Smooth muscle cell (in vitro differentiated cells): ENCODE results near the gene C1orf94. TPM values are rescaled to one million over a fixed set of nuclear protein-coding genes. Genes with fewer than 3 reads are reported as not detected.

ENCODE experiments used
- DNase-seq: peaks from one replicate; lab custom pipeline; 2025; ENCODE audit not compliant: unreplicated experiment; lab: John Stamatoyannopoulos, UW
- H2AFZ ChIP-seq: fragments of 200-600 bp; sonication (generic); 2 replicates; pipeline ENCODE4 v1.6.0; 2016; ENCODE audit warnings: antibody characterized with exemption, low read depth, mild to moderate bottlenecking
- H3F3A ChIP-seq: fragments of 200-600 bp; sonication (generic); 2 replicates; pipeline ENCODE4 v1.6.0; 2017; ENCODE audit warnings: antibody characterized with exemption, low read depth
- H3K27ac ChIP-seq: fragments of 200-600 bp; sonication (generic); 2 replicates; pipeline ENCODE4 v1.5.1; 2016; ENCODE audit warnings: low read depth, mild to moderate bottlenecking
- H3K27me3 ChIP-seq: fragments of 200-600 bp; sonication (generic); 2 replicates; pipeline ENCODE4 v1.6.1; 2016; ENCODE audit warnings: low read depth, mild to moderate bottlenecking
- H3K36me3 ChIP-seq: fragments of 200-600 bp; sonication (generic); 2 replicates; pipeline ENCODE4 v1.5.1; 2016; ENCODE audit warnings: low read depth
- H3K4me1 ChIP-seq: fragments of 200-600 bp; sonication (generic); 2 replicates; pipeline ENCODE4 v1.5.1; 2016; ENCODE audit warnings: low read depth
- H3K4me2 ChIP-seq: fragments of 200-600 bp; sonication (generic); 2 replicates; pipeline ENCODE4 v1.6.0; 2016; ENCODE audit warnings: mild to moderate bottlenecking
- H3K4me3 ChIP-seq: fragments of 200-600 bp; sonication (generic); 2 replicates; pipeline ENCODE4 v1.5.1; 2016; ENCODE audit warnings: mild to moderate bottlenecking
- H3K79me2 ChIP-seq: fragments of 200-600 bp; sonication (generic); 2 replicates; pipeline ENCODE4 v1.6.0; 2016; ENCODE audit warnings: low read depth, mild to moderate bottlenecking
- H3K9ac ChIP-seq: fragments of 200-600 bp; sonication (generic); 2 replicates; pipeline ENCODE4 v1.6.0; 2016; ENCODE audit warnings: low read depth
- H3K9me3 ChIP-seq: fragments of 200-600 bp; sonication (generic); replicated peaks from 2 replicates; pipeline ENCODE4 v1.5.1; 2016; ENCODE audit warnings: low read depth
- H4K20me1 ChIP-seq: fragments of 200-600 bp; sonication (generic); 2 replicates; pipeline ENCODE4 v1.6.0; 2016; ENCODE audit warnings: low read depth
- WGBS: methylation state at CpG from one replicate; pipeline ENCODE4 v1.1.7; 2016; ENCODE audit warnings: low lambda C conversion rate; 5-methylcytosine and 5-hydroxymethylcytosine counted together
- polyA plus RNA-seq: library from polyadenylated mRNA; unstranded; fragments of >200 nt; fragmentation: Nextera tagmentation; extraction: Ambion mirVana; gene quantifications from 2 replicates; pipeline ENCODE4 v1.2.1, GENCODE V29; 2016
- total RNA-seq: library from RNA; depleted of rRNA; stranded (reverse); fragments of >200 nt; gene quantifications from 2 replicates; pipeline ENCODE4 v1.2.3, GENCODE V29; 2014
- TF ChIP-seq, protein P1 (sequence below): fragments of 200-600 bp; sonication (generic); IDR thresholded peaks from 2 replicates; pipeline ENCODE4 v1.5.1; 2017; ENCODE audit warnings: borderline replicate concordance, mild to moderate bottlenecking, antibody characterized with exemption; ENCODE audit not compliant: insufficient read depth, poor library complexity, severe bottlenecking

Gene C1orf94
- total and polyA plus RNA-seq, 2 experiments from 2014 or later, result not detected

DNA sequence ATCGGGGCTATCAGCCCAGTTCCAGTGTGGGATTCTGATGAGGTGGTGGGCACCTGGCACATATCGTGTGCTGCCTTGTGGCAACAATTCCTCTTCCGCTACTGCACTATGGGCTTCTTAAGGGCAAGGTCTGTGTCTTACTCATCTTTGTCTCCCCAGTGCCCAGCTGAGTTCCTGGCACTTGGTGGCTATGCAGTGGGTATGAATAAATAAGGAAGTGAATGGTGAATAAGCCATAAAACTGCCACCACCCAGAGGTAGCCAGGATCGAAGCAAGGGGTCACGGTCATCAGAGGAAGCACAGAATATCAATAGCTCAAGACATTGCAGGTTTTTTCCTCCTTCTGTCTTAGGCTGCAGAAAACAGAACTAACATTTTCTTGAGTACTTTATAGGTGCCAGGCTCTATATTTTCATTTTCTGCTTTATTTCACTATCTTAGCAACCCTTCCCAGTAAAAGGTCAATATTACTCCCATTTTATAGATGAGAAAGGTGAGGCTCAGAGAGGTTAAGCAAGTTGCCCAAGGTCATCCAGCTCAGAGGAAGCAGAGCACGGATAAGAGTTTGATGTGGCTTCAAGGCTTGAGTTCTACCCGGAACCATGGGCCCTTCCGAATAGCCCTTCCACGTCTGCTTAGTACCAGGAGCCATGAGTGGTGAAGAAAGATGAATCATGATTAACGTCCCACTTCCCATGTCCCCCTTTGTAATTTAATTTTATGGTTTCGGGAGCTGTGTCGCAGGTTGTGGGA, 10.2 kb downstream of the C1orf94 start:
- H3K27me3 ChIP-seq, result peaks cover 18% of the 10 kb centered on the region
- H3K4me3 ChIP-seq, result no peak overlapping the region
- H3K79me2 ChIP-seq, result no peaks in the 10 kb centered on the region
- no peak overlapping the region for H2AFZ ChIP-seq
- H3K9me3 ChIP-seq, result no peaks in the 10 kb centered on the region
- H3K36me3 ChIP-seq, result no peaks in the 10 kb centered on the region
- H3K4me2 ChIP-seq, result no peak overlapping the region
- no peak overlapping the region for H3K9ac ChIP-seq
- no peaks in the 10 kb centered on the region for H4K20me1 ChIP-seq
- TF ChIP-seq, protein P1, sequence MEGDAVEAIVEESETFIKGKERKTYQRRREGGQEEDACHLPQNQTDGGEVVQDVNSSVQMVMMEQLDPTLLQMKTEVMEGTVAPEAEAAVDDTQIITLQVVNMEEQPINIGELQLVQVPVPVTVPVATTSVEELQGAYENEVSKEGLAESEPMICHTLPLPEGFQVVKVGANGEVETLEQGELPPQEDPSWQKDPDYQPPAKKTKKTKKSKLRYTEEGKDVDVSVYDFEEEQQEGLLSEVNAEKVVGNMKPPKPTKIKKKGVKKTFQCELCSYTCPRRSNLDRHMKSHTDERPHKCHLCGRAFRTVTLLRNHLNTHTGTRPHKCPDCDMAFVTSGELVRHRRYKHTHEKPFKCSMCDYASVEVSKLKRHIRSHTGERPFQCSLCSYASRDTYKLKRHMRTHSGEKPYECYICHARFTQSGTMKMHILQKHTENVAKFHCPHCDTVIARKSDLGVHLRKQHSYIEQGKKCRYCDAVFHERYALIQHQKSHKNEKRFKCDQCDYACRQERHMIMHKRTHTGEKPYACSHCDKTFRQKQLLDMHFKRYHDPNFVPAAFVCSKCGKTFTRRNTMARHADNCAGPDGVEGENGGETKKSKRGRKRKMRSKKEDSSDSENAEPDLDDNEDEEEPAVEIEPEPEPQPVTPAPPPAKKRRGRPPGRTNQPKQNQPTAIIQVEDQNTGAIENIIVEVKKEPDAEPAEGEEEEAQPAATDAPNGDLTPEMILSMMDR, result no peak
- no peaks in the 10 kb centered on the region for H3K4me1 ChIP-seq
- no peak overlapping the region for H3K27ac ChIP-seq
- DNase-seq, result no peak
- 81% methylated on average over 12 of the region's 12 CpGs for WGBS
- no peaks in the 10 kb centered on the region for H3F3A ChIP-seq

DNA sequence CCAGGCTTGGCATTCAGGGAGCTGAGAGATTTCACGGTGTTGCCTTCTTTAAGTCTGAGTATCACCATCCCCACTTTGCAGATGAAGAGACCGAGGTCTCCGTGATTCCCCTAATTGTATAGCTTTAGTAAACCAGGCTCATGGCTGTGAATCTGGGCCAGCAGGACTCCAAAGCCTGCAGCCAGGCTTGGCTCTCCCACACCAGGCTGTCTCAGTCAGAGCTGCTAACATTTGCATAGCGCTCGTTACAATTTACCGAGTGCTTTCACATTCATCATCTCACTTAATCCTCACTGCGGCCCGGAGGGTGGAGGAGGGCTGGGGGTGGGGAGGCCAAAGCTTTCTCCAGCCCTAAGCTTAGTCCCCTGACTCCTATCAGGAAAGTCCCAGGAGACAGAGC, 11.7 kb downstream of the C1orf94 start:
- no peak for DNase-seq
- Histone ChIP-seq H3K27me3 (peaks cover 18% of the 10 kb centered on the region), H3K36me3 (no peaks in the 10 kb centered on the region), H2AFZ (no peak overlapping the region), H3K4me3 (no peak overlapping the region), H3K4me1 (no peaks in the 10 kb centered on the region), H3K9me3 (no peaks in the 10 kb centered on the region), H3F3A (no peaks in the 10 kb centered on the region), H4K20me1 (no peaks in the 10 kb centered on the region), H3K79me2 (no peaks in the 10 kb centered on the region), H3K27ac (no peak overlapping the region), H3K4me2 (no peak overlapping the region), H3K9ac (no peak overlapping the region)
- WGBS, result 5% methylated on average over 8 of the region's 8 CpGs
- TF ChIP-seq, protein P1, result no peak

DNA sequence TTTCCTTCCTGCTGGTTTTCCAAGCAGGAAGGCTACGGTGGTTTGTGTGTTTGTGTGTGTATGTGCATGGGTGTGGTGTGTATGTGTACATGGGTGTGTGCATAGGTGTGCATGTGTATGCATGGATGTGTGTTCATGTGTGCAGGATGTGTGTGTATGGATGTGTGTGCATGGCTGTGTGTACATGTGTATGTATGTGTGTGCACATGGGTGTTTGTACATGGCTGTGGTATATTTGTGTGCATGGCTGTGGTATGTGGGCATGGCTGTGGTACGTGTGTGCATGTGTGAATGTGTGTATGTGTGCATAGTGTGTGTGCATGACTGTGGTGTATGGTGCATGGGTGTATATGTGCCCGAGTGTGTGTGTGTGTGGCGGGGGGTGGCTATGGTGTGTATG, 12.3 kb downstream of the C1orf94 start:
- no peak for DNase-seq
- H3K9ac ChIP-seq, result no peak overlapping the region
- WGBS, result 69% methylated on average over 4 of the region's 4 CpGs
- H3K79me2 ChIP-seq, result no peaks in the 10 kb centered on the region
- H3K4me2 ChIP-seq, result no peak overlapping the region
- no peaks in the 10 kb centered on the region for H3K4me1 ChIP-seq
- H3K27ac ChIP-seq, result no peak overlapping the region
- no peaks in the 10 kb centered on the region for H3F3A ChIP-seq
- no peaks in the 10 kb centered on the region for H3K9me3 ChIP-seq
- H3K27me3 ChIP-seq, result peaks cover 15% of the 10 kb centered on the region
- H2AFZ ChIP-seq, result no peak overlapping the region
- H3K4me3 ChIP-seq, result no peak overlapping the region
- H4K20me1 ChIP-seq, result no peaks in the 10 kb centered on the region
- no peaks in the 10 kb centered on the region for H3K36me3 ChIP-seq
- TF ChIP-seq, protein P1, result no peak

DNA sequence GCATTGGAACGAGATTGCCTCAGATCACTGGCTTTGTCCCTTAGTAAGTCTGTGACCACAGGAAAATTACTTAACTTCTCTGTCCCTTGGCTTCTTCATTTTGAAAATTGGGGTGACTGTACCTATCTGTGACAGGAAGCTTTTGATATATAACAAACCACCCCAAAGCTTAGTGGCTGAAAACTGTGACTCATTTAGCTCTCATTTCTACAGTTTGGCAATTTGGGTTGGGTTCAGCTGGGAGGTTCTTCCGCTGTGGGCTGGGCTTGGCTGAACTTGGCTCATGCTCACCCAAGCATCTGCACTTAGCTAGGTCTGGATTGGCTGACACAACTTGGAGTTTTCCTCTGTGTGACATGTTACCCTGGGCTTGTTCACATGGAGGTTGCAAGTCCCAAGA, 14.0 kb downstream of the C1orf94 start:
- no peak overlapping the region for H3K4me2 ChIP-seq
- no peaks in the 10 kb centered on the region for H3K9me3 ChIP-seq
- no peaks in the 10 kb centered on the region for H3K4me1 ChIP-seq
- WGBS, result 94% methylated on average over 2 of the region's 2 CpGs
- DNase-seq, result no peak
- peaks cover 8% of the 10 kb centered on the region for H3K27me3 ChIP-seq
- no peaks in the 10 kb centered on the region for H3K36me3 ChIP-seq
- no peak overlapping the region for H3K9ac ChIP-seq
- no peak overlapping the region for H3K27ac ChIP-seq
- H3K79me2 ChIP-seq, result no peaks in the 10 kb centered on the region
- H2AFZ ChIP-seq, result no peak overlapping the region
- no peaks in the 10 kb centered on the region for H4K20me1 ChIP-seq
- no peak overlapping the region for H3K4me3 ChIP-seq
- TF ChIP-seq, protein P1, result no peak
- no peaks in the 10 kb centered on the region for H3F3A ChIP-seq
